ENCODE results near the gene GNB2.

GNB2 gene

DNA sequence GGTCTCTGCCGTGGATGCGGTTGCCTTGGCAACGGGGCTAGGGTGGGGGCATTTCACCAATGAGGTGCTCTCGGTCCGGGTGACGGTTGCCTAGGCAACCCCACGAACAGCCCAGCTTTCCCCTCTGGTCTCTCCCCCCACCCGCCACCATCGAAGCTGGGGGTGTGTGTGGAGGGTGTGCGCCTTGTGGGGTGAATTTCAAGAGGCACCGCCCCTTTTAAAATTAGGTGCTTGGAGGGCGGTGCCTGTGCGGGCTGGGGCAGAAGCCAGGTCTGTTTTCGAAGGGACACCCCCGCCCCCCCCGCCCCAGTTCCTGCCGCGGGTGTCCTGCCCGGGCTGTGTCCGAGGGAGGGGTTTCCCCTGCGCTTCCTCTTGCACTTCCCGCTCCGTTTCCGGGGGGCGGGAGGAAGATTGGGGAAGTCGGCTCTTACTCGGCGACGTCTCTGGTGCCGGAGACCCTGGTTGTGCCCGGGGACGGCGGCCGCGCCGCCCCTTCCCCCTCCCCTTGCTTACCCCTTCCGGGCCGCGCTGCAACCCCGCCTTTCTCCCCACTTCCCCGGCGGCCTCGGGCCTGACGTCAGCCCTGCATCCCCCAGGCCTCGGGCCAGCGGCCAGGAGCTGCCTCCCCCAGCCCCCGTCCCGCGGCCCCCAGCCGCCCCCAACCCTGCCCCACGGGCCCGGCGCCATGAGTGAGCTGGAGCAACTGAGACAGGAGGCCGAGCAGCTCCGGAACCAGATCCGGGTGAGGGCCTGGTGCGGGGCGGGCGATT, 2.2 kb downstream of the GNB2 start:
- Histone ChIP-seq H3K4me3 (ENCODE audit: low read depth in 1 of 2, low read length in 2 of 2) (peak overlapping the region; percentile 85 to 91), H3K36me3 (ENCODE audit: control insufficient read depth in 1 of 2, insufficient read depth in 2 of 2, low read length in 2 of 2) (peaks cover 15 to 37% of the 10 kb centered on the region in 2 donors), H3K9me3 (ENCODE audit: control insufficient read depth in 1 of 2, low read length in 2 of 2) (no peaks in the 10 kb centered on the region), H3K27ac (ENCODE audit: low read depth, low read length) (peak overlapping the region; percentile 66), H3K4me1 (ENCODE audit: control insufficient read depth in 1 of 2, insufficient read depth in 2 of 2, low read length in 2 of 2) (peaks cover 5 to 10% of the 10 kb centered on the region in 2 donors), H3K27me3 (ENCODE audit: control insufficient read depth in 1 of 2, insufficient read depth in 2 of 2, low read length in 2 of 2) (no peaks in the 10 kb centered on the region), H3K9ac (ENCODE audit: low read depth in 1 of 2, low read length in 2 of 2) (peak overlapping the region; percentile 10 to 54)

DNA sequence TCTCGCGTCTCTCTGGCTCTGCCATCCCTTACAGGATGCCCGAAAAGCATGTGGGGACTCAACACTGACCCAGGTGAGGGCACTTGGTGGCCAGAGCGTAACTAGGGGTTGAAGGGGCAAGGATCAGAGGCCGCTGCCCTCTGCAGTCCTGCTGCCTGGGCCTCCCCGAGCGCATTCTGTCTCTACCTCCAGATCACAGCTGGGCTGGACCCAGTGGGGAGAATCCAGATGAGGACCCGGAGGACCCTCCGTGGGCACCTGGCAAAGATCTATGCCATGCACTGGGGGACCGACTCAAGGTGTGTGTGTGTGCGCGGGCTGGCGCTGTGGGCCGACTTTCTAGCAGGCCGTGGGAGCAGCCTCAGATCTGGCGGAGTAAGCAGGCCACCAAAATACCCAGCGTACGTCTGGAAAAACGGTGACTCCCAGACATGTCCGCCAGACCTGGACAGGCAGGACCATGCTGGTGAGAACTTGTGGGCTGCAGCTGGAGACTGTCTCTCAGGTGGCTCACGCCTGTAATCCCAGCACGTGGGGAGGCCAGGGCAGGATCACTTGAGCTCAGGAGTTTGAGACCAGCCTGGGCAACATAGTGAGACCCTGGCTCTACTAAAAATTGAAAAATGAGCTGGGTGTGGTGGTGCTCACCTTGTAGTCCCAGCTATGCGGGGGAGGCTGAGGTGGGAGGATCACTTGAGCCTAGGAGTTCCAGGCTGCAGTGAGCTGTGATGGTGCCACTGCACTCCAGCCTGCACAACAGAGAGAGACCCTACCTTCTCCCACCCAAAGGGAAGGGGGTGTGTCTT, 3.2 kb downstream of the GNB2 start:
- H3K27ac ChIP-seq (ENCODE audit: low read depth, low read length), result peak overlapping the region; percentile 66
- H3K9me3 ChIP-seq (ENCODE audit: control insufficient read depth in 1 of 2, low read length in 2 of 2), result no peaks in the 10 kb centered on the region
- no peaks in the 10 kb centered on the region for H3K27me3 ChIP-seq (ENCODE audit: control insufficient read depth in 1 of 2, insufficient read depth in 2 of 2, low read length in 2 of 2)
- H3K9ac ChIP-seq (ENCODE audit: low read depth in 1 of 2, low read length in 2 of 2), result peak overlapping the region in 1 of 2 donors; percentile 10
- peaks cover 5 to 10% of the 10 kb centered on the region in 2 donors for H3K4me1 ChIP-seq (ENCODE audit: control insufficient read depth in 1 of 2, insufficient read depth in 2 of 2, low read length in 2 of 2)
- peak overlapping the region in 1 of 2 donors; percentile 85 for H3K4me3 ChIP-seq (ENCODE audit: low read depth in 1 of 2, low read length in 2 of 2)
- H3K36me3 ChIP-seq (ENCODE audit: control insufficient read depth in 1 of 2, insufficient read depth in 2 of 2, low read length in 2 of 2), result peaks cover 15 to 43% of the 10 kb centered on the region in 2 donors

DNA sequence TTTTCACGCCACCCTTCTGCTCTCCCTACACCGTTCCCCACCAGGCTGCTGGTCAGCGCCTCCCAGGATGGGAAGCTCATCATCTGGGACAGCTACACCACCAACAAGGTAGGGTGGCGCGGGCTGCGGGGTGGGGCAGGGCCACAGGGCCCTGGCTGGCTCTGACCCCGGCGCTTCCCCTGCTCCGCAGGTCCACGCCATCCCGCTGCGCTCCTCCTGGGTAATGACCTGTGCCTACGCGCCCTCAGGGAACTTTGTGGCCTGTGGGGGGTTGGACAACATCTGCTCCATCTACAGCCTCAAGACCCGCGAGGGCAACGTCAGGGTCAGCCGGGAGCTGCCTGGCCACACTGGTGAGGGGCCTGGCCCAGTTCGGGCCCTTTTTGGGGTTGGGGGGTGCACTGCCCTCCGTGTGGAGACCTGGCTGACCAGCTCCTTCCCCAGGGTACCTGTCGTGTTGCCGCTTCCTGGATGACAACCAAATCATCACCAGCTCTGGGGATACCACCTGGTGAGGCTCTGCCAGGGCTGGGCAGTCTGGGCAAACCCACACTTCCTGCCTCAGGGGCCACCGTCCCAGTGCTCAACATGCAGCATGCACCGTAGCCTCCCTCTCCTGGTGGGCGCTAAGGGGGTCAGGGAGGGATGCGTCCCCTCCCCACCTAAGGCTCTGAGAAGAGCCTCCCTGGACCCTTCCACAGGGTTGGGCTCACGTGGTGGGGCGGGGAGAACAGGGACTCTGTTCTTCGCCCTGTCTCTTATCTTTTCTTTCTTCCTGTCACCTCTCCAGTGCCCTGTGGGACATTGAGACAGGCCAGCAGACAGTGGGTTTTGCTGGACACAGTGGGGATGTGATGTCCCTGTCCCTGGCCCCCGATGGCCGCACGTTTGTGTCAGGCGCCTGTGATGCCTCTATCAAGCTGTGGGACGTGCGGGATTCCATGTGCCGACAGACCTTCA, 4.0 kb downstream of the GNB2 start:
- Histone ChIP-seq H3K9ac (ENCODE audit: low read depth in 1 of 2, low read length in 2 of 2) (no peak overlapping the region), H3K36me3 (ENCODE audit: control insufficient read depth in 1 of 2, insufficient read depth in 2 of 2, low read length in 2 of 2) (peaks cover 15 to 52% of the 10 kb centered on the region in 2 donors), H3K27me3 (ENCODE audit: control insufficient read depth in 1 of 2, insufficient read depth in 2 of 2, low read length in 2 of 2) (no peaks in the 10 kb centered on the region), H3K4me3 (ENCODE audit: low read depth in 1 of 2, low read length in 2 of 2) (no peak overlapping the region), H3K27ac (ENCODE audit: low read depth, low read length) (no peak overlapping the region), H3K4me1 (ENCODE audit: control insufficient read depth in 1 of 2, insufficient read depth in 2 of 2, low read length in 2 of 2) (peaks cover 5 to 10% of the 10 kb centered on the region in 2 donors), H3K9me3 (ENCODE audit: control insufficient read depth in 1 of 2, low read length in 2 of 2) (no peaks in the 10 kb centered on the region)

DNA sequence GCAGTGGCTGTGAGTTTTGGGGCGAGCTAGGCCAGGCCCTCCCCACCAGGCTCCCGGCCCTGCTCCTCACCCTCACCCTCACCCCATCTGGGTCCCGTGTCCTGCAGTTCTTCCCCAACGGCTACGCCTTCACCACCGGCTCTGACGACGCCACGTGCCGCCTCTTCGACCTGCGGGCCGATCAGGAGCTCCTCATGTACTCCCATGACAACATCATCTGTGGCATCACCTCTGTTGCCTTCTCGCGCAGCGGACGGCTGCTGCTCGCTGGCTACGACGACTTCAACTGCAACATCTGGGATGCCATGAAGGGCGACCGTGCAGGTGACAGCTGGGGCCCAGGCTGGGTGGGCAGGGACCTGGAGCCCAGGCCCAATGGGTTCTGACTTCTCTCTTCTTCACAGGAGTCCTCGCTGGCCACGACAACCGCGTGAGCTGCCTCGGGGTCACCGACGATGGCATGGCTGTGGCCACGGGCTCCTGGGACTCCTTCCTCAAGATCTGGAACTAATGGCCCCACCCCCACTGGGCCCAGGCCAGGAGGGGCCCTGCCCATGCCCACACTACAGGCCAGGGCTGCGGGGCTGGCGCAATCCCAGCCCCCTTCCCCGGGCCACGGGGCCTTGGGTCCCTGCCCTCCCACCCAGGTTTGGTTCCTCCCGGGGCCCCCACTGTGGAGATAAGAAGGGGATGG, 4.9 kb downstream of the GNB2 start:
- Histone ChIP-seq H3K36me3 (ENCODE audit: control insufficient read depth in 1 of 2, insufficient read depth in 2 of 2, low read length in 2 of 2) (peaks cover 15 to 60% of the 10 kb centered on the region in 2 donors), H3K9ac (ENCODE audit: low read depth in 1 of 2, low read length in 2 of 2) (no peak overlapping the region), H3K4me1 (ENCODE audit: control insufficient read depth in 1 of 2, insufficient read depth in 2 of 2, low read length in 2 of 2) (peaks cover 5 to 10% of the 10 kb centered on the region in 2 donors)

DNA sequence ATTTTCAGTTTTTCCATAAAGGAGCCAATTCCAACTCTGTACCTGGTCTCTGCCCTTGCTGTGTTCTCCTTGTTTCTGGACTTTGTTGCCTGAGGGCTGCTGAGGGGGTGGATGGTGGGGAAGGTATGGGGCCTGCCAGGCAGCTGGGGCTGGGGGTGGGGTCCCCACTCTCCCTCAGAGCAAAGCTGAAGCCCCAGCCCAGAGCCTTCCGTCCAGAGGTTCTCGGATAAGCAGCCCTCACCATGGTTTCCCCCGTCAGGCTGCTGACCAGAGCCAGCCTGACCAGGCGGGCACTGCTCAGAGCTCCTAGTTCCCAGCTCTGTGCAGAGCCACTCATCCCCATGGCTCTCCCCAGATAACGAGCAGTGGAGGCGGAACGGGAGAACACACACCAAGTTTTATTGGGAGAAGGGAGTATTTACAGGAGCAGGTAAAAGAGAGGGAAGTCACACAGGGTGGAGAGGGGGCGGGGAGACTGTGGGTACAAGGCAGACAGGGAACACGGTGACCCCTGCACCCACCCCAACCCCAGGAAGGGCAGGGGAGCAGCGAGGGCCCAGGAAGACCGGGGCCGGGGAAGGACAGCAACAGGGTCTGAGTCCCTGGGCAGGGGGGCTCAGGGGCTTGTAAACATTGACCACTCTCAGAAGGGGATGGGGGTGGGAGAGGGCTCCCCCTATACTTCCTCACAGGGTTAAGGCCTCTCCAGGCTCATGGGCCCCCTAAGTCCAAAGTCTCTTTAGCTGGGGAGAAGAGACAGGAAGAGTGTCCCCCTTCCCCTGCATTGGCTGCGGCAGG, 5.8 kb downstream of the GNB2 start:
- no peak overlapping the region for H3K27ac ChIP-seq (ENCODE audit: low read depth, low read length)
- no peaks in the 10 kb centered on the region for H3K9me3 ChIP-seq (ENCODE audit: control insufficient read depth in 1 of 2, low read length in 2 of 2)
- H3K9ac ChIP-seq (ENCODE audit: low read depth in 1 of 2, low read length in 2 of 2), result no peak overlapping the region

More for the DNA sequence above, 4.9 kb downstream of the GNB2 start:
- H3K27me3 ChIP-seq (ENCODE audit: control insufficient read depth in 1 of 2, insufficient read depth in 2 of 2, low read length in 2 of 2), result no peaks in the 10 kb centered on the region
- H3K27ac ChIP-seq (ENCODE audit: low read depth, low read length), result no peak overlapping the region
- no peaks in the 10 kb centered on the region for H3K9me3 ChIP-seq (ENCODE audit: control insufficient read depth in 1 of 2, low read length in 2 of 2)
- no peak overlapping the region for H3K4me3 ChIP-seq (ENCODE audit: low read depth in 1 of 2, low read length in 2 of 2)

DNA sequence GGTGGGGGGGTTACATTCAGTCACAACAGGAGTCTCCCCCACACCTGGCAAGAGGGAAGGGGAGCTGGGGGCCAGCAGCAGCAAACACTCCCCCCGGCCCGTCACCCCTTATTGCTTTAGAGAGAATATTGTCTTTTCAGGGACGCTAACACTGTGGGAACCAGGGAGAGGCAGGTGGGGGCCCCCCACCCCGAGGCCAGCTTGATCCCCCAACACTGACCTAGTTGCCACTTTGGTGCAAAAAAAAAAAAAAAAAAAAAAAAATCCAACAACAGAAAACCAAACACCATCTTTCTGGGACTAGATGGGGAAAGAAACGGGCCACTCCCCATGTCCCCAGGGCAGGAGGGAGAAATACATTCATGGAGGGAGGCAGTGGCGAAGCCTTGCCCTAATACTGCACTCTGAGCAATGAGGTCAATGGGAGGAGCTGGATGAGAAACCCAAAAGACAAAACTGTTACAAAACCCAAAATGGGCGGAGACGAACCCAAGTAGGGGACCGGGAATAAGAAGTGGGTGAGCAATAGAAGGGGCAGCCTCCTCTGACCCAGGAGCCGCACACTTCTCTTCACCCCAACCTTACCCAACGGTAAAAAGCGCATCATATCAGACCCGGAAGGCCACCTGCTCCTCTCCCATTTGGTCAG, 6.5 kb downstream of the GNB2 start:
- Histone ChIP-seq H3K9ac (ENCODE audit: low read depth in 1 of 2, low read length in 2 of 2) (no peak overlapping the region), H3K4me3 (ENCODE audit: low read depth in 1 of 2, low read length in 2 of 2) (no peak overlapping the region), H3K4me1 (ENCODE audit: control insufficient read depth in 1 of 2, insufficient read depth in 2 of 2, low read length in 2 of 2) (peaks cover 5 to 10% of the 10 kb centered on the region in 2 donors), H3K9me3 (ENCODE audit: control insufficient read depth in 1 of 2, low read length in 2 of 2) (no peaks in the 10 kb centered on the region), H3K27ac (ENCODE audit: low read depth, low read length) (no peak overlapping the region), H3K27me3 (ENCODE audit: control insufficient read depth in 1 of 2, insufficient read depth in 2 of 2, low read length in 2 of 2) (no peaks in the 10 kb centered on the region), H3K36me3 (ENCODE audit: control insufficient read depth in 1 of 2, insufficient read depth in 2 of 2, low read length in 2 of 2) (peaks cover 22 to 74% of the 10 kb centered on the region in 2 donors)

More for the DNA sequence above, 5.8 kb downstream of the GNB2 start:
- Histone ChIP-seq H3K4me1 (ENCODE audit: control insufficient read depth in 1 of 2, insufficient read depth in 2 of 2, low read length in 2 of 2) (peaks cover 5 to 10% of the 10 kb centered on the region in 2 donors), H3K36me3 (ENCODE audit: control insufficient read depth in 1 of 2, insufficient read depth in 2 of 2, low read length in 2 of 2) (peaks cover 17 to 68% of the 10 kb centered on the region in 2 donors), H3K27me3 (ENCODE audit: control insufficient read depth in 1 of 2, insufficient read depth in 2 of 2, low read length in 2 of 2) (no peaks in the 10 kb centered on the region), H3K4me3 (ENCODE audit: low read depth in 1 of 2, low read length in 2 of 2) (no peak overlapping the region)

DNA sequence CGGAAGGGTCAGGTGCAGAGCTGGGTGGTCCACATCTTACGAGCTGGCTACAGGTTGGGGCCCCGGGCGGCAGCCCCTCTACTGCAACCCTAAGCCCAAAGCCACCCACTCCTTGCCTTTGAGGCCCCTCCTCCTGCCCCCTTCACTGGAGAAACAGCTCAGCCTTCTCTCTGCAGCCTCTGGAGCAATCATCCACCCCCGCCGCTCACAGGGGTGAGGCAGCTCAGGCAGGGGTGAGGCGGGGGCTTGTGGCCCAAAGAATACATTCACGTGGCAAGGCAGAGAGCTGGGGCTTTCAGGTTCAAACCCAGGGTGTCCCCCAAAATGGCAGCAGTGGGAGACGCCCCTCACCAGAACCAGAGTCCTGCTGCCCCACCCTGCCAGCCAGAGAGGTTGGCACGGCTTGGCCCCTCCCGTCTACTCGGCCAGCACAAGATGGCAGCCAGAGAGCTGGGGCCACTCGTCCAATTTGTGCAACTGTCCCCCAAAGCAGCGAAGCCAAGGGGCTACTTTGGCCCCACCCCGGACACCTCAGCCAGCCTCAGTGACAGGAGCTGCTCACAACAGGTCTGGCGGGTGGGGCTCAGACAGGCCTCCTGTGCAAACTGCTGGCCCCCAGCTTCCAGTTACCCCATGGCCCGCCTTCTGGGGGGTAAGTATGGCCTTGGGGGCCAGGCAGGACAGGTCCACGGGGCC, 7.2 kb downstream of the GNB2 start:
- no peak overlapping the region for H3K27ac ChIP-seq (ENCODE audit: low read depth, low read length)
- no peaks in the 10 kb centered on the region for H3K27me3 ChIP-seq (ENCODE audit: control insufficient read depth in 1 of 2, insufficient read depth in 2 of 2, low read length in 2 of 2)
- H3K36me3 ChIP-seq (ENCODE audit: control insufficient read depth in 1 of 2, insufficient read depth in 2 of 2, low read length in 2 of 2), result peaks cover 26 to 81% of the 10 kb centered on the region in 2 donors
- peaks cover 5 to 10% of the 10 kb centered on the region in 2 donors for H3K4me1 ChIP-seq (ENCODE audit: control insufficient read depth in 1 of 2, insufficient read depth in 2 of 2, low read length in 2 of 2)
- H3K9me3 ChIP-seq (ENCODE audit: control insufficient read depth in 1 of 2, low read length in 2 of 2), result no peaks in the 10 kb centered on the region
- no peak overlapping the region for H3K9ac ChIP-seq (ENCODE audit: low read depth in 1 of 2, low read length in 2 of 2)
- no peak overlapping the region for H3K4me3 ChIP-seq (ENCODE audit: low read depth in 1 of 2, low read length in 2 of 2)

DNA sequence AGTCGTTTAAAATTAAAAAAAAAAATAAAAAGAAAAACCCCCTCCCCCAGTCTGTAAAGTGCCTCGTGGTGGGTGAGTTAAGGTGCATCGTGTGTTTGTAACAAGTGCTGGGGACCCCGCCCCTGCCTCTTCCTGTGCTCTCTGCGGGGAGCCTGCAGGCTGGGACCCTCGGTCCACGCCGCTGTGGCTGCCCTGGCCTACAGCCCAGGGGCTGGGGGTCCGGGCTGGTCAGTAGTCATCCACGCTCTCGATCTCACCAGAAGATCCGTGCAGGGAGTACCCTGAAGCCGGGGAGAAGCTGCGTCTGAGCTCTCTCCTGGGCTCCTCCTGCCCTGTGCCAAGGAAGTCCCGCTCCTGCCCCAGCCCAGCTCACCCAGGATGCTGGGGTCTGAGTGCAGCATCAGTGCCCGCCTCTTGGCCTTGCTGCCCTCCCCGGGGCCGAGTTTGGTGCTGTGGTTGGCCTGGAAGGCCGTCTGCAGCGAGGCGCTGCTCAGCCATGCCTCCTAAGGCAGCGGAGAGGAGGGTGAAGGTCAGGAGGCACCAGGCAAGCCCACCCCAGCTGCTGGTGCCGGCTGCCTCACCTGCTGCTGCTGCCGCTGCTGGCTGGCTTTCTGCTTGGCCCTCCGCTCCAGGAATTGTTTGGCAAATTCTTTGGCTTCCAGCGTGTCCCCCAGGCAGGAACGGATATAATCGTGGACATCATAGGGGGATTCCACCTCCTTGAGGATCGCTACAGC, 8.1 kb downstream of the GNB2 start:
- Histone ChIP-seq H3K36me3 (ENCODE audit: control insufficient read depth in 1 of 2, insufficient read depth in 2 of 2, low read length in 2 of 2) (peaks cover 34 to 84% of the 10 kb centered on the region in 2 donors), H3K27ac (ENCODE audit: low read depth, low read length) (no peak overlapping the region)

More for the DNA sequence above, 8.1 kb downstream of the GNB2 start:
- H3K27me3 ChIP-seq (ENCODE audit: control insufficient read depth in 1 of 2, insufficient read depth in 2 of 2, low read length in 2 of 2), result no peaks in the 10 kb centered on the region
- no peak overlapping the region for H3K4me3 ChIP-seq (ENCODE audit: low read depth in 1 of 2, low read length in 2 of 2)
- no peaks in the 10 kb centered on the region for H3K9me3 ChIP-seq (ENCODE audit: control insufficient read depth in 1 of 2, low read length in 2 of 2)
- peaks cover 0 to 6% of the 10 kb centered on the region in 2 donors for H3K4me1 ChIP-seq (ENCODE audit: control insufficient read depth in 1 of 2, insufficient read depth in 2 of 2, low read length in 2 of 2)
- H3K9ac ChIP-seq (ENCODE audit: low read depth in 1 of 2, low read length in 2 of 2), result no peak overlapping the region
